Hepatocyte (in vitro differentiated cells): ENCODE measurements around the gene KLHDC9.

ENCODE experiments used
- EZH2 ChIP-seq: fragments of 200-600 bp; sonication (generic); IDR thresholded peaks from 2 replicates; pipeline ENCODE4 v1.6.1; 2016; ENCODE audit warnings: antibody characterized with exemption, mild to moderate bottlenecking, borderline replicate concordance
- EZH2phosphoT487 ChIP-seq: fragments of 200-600 bp; sonication (generic); IDR thresholded peaks from one replicate; pipeline ENCODE4 v1.6.1; 2018; ENCODE audit warnings: antibody characterized with exemption, mild to moderate bottlenecking, low read depth, moderate library complexity; ENCODE audit not compliant: unreplicated experiment, severe bottlenecking
- TF ChIP-seq, protein P1 (sequence below): fragments of 200-600 bp; sonication (generic); IDR thresholded peaks from 2 replicates; pipeline ENCODE4 v1.5.1; 2016; ENCODE audit warnings: antibody characterized with exemption, mild to moderate bottlenecking; ENCODE audit not compliant: poor library complexity

DNA sequence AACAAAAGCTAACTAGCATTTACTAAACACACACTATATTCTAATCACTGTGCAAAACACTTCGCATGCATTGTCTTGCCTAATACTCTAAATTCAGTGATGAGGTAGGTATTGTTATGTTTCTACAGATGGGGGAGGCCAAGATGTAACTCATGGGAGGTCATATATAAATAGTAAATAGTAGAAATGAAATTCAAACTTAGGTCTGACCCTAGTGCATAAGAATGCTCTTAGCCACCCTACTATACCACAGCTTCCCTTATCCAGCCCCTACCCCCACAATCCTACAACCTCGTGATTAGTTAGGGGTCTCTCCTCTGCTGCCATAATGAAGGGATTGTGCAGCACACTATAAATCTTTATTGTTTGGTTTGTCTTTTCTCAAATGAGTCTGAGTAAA, 16.4 kb downstream of the KLHDC9 start:
- TF ChIP-seq, protein P1, sequence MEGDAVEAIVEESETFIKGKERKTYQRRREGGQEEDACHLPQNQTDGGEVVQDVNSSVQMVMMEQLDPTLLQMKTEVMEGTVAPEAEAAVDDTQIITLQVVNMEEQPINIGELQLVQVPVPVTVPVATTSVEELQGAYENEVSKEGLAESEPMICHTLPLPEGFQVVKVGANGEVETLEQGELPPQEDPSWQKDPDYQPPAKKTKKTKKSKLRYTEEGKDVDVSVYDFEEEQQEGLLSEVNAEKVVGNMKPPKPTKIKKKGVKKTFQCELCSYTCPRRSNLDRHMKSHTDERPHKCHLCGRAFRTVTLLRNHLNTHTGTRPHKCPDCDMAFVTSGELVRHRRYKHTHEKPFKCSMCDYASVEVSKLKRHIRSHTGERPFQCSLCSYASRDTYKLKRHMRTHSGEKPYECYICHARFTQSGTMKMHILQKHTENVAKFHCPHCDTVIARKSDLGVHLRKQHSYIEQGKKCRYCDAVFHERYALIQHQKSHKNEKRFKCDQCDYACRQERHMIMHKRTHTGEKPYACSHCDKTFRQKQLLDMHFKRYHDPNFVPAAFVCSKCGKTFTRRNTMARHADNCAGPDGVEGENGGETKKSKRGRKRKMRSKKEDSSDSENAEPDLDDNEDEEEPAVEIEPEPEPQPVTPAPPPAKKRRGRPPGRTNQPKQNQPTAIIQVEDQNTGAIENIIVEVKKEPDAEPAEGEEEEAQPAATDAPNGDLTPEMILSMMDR, result no peak
- TF ChIP-seq EZH2phosphoT487, result no peak
- TF ChIP-seq EZH2, result no peak
